HG03060 (cell line): ENCODE data around the gene C1RL.

Experiments used
- ATAC-seq: cut with Tn5 transposase; IDR thresholded peaks from one replicate; pipeline ENCODE4 v1.9.1; 2021; ENCODE audit warnings: low read depth, moderate number of reproducible peaks; ENCODE audit not compliant: unreplicated experiment

Gene C1RL

DNA sequence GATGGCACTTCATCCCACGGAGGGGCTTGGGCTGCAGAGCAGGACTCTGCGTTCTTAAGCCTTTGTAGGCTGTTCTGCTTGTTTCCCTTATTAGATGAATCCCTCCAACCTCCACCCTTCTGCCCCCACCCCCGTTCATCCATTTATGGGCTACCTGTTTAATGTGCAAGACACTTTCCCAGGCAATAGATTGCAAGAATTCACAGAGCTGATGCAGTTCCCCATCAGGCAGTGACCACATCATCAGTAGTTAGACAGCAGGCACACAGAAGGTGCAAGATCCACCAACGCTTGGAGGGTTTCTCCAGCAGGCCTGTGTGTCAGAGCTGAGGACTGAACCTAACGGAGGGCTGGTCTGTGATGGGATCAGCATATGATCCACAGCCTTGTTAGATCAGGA is 15.5 kb downstream of the C1RL start:
- ATAC-seq = no peak

DNA sequence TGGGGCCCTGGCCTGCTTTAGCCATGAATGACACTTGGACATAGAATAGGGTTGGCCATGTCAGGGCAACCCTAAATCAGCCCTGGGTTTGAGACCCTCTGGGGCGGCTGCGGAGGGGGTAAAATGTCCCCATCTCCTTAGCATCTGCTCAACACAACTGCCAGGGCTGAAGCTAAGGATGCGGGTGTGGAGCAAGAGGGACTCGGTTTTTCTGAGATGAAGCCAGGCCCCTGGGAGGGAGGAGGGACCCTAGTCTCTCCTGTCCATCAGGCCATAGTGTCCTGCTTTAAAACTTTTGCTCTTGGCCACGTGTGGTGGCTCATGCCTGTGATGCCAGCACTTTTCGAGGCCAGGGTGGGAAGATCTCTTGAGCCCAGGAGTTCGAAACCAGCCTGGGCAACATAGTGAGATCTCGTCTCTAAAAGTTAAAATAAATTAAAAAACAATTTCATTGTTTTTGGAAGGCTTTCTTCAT is 16.0 kb downstream of the C1RL start:
- no peak for ATAC-seq

DNA sequence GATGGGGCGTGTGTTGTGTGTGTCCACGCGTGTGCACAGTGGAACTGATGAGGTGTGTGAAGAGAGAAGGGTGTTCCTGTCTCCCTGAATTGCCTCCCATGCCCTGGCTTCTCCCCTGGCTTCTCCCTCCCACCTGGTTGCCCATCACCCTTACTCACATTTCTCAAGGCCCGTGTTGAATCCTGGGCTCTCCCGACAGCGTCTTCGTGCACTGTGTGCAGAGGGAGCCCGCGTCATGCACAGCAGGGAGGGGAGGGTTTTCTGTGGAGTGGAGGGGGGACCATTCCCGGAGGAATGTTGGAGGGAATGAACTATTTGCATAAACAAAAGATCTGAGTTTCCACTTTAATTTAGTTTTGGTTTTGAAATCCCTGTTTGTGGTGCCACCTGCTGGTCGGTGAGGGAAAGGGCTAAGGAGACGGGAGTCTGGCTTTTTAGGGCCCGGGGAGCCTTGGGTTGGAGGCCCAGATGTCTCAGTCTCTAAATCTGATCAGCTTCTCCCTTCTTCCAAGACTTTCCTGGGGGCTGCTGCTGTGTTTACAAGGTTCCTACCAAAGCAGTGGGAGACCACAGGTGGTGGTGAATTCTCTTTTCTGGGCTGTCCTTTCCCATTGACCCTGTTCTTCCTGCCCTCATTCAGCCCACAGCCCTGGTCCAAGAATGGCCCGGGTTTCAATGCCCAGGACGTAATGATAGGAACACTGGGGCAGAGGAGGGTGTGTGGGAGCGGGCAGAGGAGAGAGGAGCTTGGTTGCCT is 16.6 kb downstream of the C1RL start, which contains the start of gene C1R:
TSS of gene C1R (minus strand) at position 217 of the 757 bp plus-strand sequence. CDS start at position 160, 57 bp downstream.
- no peak for ATAC-seq

DNA sequence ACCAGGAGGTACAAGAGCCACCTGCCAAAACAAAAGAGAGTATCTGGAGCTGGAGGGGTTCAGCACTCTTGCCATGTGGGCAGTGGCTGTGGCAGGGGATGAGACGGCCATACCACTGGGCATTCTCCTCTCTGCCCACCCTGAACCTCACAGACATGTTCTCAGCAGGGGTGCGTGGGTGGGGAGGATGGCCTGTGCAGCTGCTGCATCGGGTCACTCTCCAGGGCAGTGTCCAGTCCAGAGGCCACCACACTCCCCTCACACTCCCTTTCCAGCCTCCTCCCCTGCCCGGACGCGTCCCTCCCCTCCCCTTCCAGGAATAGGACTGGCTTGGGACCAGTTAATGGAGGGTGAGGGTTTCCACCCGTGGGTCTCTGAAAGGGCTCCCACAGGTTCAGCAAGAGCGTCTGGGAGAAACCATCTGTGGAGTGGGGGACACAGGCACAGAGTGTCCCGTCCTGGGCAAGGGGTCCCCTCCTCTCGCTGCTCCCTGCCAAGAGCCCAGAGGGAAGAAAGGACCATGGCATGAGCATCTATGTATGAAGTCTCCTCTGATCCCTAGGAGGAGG is 17.3 kb downstream of the C1RL start:
- no peak for ATAC-seq

DNA sequence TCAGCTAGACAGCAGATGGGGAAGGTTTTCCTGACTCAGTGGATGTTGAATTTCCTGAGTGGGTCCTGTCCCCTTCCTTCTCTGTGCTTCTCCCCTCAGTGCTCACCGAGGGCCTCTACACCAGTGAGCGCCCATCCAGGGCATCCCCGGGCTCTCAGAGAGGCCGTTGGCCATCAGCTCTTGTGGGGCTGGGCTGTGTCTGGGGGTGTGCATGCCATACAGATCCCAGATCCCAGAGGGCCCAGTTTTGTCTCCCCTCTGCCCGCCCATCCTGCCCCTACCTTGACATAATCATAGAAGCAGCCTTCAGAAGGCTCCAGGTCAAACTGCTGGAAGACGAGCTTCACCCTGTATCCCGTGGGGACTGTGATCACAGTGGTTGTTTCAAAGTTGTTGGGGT is 17.8 kb downstream of the C1RL start:
- ATAC-seq = no peak

DNA sequence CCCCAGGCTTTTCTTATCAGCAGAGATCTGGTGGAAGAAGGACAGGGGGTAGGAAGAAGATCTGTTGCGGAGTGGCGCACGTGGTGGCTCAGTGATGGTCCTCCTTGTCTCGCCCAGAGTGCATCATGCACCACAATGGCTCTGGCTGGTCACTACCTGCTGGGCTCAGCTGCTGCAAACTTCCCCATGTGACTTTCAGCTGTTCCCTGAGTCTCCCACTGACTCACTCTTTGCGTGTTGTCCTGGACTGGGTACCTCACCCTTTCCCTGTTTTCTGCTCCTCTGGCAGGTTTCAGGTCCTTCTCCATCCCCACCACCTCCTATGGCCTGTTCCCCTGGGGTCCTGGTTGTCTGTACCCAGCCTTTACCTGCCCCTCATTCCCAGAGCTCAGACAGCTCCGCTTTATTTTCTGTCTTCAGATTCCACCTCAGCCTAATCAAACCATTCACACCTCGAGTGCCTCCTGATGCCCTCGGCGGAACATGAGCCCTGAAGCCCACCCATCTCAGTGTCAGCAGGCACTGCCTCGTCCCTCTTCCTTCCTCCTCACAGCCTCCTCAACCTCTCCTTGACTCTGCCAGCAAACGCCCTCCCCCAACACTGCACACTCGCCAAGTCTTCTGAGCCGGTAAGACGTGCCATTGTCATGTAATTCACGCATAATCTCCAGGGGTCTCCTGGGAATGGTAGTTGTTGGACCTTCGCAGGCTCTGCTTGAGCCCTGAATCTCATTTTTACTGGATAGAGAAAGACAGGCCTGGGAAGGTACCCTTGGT is 18.6 kb downstream of the C1RL start:
- ATAC-seq = no peak

DNA sequence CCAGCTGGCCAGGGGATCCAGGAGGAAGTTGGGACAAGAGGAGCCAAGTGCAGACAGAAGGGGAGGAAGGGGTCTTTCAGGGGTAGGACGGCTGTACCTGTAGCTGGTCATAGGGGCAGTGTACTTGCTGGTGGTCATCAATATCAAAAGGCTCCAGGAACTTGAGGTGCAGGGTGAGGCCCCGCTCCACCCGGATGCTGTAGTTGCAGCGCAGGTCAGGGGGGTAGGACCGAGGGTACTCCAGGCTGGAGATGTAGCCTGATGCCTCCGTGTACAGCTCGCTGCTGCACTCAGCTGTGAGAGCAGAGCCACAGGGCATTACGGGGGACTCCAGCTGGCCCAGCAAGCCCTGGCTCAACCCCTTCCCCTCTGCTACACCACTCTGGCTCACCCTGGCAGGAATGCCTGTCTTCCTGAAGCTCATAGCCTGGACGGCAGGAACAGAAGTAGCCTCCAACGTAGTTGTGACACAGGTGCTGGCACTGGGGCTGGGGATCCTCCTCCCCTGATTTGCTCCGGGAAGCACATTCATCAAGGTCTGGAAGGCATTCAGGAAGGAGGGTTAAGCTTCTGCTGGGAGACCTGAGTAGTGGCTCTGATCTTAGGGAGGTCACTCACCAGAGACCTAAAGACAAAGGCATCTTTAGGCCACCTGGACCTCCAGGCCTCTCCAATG is 19.7 kb downstream of the C1RL start:
- no peak for ATAC-seq

DNA sequence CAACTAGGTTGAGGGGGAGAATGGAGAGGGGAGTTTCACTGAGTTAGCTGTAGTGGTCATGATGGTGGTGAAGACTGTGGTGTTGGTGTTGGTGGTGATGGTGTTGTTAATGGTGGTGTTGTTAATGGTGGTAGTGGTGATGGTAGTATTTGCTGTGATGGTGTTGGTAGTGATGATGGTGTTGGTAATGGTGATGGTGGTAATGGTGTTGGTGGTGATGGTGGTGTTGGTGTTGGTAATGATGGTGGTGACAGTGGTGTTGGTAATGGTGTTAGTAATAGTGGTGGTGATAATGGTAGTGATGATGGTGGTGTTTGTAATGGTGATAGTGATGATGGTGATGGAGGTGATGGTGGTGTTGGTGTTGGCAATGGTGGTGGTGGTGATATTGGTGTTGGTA is 25.9 kb downstream of the C1RL start:
- no peak for ATAC-seq

DNA sequence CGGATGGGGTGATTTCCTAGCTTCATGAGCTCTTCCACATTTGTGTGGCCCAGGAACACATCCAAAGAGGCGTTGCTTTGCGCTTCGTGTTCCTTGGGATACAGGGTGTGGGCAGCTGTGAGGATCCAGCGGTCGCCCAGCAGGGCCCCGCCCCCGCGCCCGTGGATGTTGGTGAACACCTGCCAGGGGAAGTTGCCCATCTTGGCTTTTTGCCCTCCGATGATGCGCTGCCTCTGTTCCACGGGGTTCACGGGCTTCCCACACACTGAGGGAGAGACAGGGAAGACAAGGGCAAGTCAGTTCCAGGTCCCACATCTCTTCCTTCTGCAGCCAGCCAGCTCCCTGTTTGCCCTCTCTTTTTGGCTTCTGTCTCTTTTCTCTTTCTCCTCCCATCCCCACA is 28.0 kb downstream of the C1RL start:
- no peak for ATAC-seq

DNA sequence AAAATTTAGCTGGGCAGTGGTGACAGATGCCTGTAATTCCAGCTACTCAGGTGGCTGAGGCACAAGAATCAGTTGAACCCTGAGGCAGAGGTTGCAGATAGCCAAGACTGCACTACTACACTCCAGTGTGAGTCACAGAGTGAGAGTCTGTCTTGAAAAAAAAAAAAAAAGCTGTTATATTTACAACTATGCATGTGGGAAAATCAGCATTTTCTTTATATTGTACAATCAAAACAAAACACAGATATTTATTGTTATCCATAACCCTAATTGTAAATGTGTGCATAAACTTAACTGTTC is 29.2 kb downstream of the C1RL start:
- no peak for ATAC-seq

DNA sequence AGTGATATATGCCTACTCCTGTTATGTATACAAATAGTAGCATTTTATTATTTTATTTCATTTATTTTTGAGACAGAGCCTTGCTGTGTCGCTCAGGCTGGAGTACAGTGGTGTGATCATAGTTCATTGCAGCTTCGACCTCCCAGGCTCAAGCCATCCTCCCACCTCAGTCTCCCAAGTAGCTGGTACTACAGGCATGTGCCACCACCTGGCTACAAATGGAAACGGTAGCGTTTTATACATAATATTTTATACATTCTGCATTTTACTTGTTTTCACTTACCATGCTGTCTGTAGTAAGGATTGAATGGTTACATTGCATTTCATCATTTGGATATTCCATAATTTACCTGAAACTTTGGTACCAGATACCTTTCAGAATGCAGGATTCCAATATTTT is 30.9 kb downstream of the C1RL start:
- ATAC-seq = no peak

DNA sequence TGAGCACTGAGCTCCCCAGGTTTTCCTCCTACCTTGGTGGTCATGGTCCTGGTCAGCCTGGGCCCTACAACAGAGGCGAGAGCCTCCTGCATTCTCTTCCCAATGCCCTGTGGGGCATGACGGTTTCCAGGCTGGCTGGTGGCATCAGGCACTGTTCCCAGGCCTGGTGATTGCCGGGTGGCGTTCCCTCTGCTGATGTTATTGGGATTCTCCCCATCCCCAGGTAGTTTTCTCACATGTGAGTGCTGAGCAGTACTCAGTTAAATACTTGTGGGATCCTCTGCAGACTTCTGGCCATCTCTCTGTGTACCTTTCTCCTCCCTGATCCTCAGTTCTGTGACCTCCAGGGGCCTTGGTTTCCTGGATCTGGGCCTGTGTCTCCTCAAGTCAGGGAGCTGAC is 32.5 kb downstream of the C1RL start:
- no peak for ATAC-seq

DNA sequence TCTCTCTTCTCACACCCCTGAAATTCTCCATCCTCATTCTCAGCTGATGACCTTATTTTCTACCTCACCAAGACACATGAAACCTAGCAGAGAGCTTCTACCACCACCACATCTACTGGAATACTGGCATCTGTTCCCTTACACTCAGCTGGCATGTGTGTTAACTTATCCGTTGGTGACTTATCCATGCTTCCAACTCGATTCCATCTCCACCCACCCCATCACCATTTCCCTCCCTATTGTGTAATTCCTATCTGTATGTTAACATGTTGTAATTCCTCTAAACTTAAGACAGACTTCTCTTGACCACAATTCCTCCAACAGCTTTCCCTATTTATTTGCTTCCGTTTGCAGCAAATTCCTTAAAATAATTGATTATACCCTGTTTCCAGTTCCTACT is 33.1 kb downstream of the C1RL start:
- no peak for ATAC-seq

DNA sequence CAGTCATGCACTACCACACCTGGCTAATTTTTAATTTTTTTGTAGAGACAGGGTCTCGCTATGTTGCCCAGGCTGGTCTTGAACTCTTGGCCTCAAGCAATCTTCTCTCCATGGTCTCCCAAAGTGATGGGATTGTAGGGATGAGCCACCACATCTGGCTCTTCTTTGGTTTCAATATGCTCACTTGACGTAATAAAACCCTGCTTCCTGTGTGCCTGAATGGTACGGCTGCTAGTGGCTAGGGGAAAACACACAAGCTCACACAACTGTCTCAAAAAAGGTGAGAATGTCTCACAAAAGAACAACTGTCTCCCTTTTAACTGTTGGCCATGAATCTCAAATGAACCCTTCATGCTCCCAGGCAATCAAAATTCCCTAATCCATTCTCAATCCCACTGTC is 33.5 kb downstream of the C1RL start:
- no peak for ATAC-seq

DNA sequence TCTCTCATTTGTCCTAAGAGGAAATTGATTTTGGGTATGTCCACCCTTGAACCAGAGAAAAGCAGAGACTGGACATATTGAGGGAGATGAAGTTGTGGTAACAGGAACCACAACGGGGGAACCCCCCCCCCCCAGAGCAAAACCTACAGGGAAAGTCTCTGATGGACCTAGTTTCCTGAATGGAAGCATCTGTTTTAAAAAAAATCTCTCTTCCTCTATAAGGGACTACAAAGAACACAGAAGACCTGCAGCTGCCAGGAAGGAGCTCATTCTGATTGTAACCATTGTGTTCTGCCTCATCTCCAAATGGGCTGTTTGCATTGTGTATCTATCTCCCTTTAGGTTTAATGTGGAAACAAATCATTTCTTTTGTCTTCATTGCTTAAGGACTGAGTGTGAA is 35.1 kb downstream of the C1RL start:
- no peak for ATAC-seq

DNA sequence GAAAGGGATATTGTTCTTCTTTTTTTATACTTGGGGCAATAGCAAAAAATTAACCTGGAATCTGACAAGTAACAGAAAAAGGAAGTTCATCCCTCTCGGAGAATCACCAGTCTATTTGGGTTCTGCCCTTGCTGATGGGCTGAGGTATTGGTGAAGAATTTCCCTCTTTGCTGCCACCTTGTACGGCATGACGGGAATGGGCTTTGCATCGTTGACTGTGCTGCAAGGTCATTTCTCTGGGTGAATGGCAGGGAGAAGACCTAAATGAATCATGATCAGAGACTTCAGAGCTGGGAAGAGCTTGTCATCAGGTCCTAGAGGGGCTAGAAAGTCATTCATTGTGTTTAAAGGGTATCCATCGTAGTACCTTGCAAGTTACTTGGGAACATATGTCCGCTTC is 36.5 kb downstream of the C1RL start:
- no peak for ATAC-seq

DNA sequence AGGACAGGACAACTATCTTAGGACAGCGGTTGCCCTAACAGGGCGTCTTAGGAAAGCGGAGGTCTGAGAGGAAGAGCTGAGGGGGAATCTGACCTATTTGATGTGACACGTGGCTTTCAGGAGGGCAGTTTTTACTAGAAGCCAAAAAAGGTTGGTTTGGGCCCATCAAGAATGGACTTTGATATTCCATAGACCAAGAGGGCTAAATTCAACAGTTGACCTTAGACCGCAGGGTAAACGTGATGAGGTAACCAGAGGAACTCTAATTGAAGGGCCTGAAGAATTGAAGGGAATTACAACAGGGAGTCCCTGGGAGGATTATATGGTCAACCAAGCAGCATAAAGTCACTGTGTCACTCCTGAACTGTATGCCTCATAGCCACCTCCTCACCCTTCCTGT is 37.0 kb downstream of the C1RL start:
- ATAC-seq = no peak

DNA sequence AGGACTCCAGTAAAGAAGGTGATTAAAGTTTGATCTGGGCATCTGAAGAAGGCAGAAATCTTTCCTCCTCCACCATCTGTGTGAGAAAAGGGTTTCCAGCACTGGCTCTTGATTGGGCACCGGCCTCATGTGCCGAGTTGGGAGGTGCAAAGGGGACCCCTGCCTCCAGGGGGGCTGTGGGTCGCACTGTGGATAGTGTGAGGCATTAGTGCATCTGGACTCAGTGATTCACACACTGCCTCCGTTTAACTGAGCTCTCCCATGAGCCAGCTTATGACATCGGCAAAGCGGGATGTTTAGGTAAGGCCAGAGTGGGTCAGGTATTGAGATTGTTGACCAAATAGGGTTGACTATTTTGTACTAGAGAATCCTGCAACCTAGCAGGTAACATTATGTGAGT is 39.6 kb downstream of the C1RL start:
- ATAC-seq = no peak

DNA sequence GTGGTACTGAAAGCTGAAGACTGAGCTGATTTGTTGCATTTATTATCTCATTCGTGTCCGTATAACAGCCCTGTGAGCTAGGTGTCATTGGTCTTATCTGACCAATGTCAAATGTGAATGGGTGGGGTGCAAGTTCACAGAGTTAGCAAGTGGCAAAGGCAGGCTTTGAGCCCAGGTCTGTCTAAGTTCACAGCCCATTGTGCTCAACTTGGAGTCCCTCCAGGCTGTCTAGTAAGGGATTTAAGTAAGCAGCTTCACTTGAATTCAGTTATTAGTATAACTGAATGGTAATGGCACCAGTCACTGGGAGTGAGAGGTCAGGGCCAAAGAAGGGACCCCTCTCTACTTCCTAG is 40.0 kb downstream of the C1RL start:
- ATAC-seq = no peak

DNA sequence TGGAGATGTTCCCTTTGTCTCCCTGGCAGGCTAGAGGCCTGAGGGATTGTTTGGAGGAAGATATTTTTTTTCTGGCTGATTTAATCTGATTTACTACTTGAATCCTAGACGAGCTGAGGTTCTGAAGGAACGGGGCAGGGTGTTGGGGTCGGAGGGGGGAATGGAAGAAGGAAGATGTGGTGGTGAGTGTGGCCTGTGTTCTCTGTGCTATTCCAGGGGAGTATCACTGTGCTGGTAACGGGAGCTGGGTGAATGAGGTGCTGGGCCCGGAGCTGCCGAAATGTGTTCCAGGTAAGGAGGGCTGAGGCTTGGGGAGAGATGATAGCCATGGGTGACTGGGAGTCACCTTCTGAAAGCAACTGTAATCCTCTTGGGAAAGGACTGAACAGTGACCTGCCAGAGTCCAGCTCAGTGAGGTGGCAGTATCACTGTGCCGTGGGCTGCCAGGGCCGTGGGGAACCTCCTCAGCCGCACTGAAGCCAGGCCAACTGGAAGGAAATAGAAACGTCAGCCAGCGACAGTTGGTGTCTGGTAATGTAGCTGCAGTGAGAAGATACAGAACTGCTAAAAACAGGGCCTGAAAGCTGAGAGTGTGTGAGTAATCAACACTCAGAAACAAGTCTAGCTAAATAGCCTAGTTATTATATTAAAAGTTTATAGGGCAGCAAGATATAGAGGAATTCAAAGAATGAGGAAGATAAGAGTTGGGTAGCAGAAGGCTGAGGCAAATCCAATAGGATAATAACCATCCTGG is 40.6 kb downstream of the C1RL start:
- no peak for ATAC-seq

DNA sequence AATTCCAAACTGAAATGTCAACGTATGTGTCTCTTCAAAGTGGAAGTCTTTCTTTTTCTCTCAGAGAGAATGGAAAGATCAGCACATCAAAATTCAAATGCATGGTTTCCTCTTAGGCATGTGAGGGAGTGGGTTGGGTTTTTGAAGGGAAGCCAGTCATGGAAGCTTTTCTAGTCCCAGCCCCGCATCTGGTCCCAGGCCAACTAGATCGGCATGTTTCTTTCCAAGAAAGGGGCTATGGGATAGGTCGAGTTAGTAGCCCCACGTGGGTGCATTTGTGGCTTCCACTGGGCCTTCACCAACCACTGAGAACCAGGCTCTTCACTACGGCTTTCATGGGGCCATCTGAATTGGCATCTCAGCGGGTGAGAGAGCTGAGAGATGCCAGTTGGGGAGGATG is 41.9 kb downstream of the C1RL start:
- ATAC-seq = no peak
